PC-3 (cell line): ENCODE data around the gene MIP.

ENCODE experiments used
- EZH2 ChIP-seq: fragments of 300-600 bp; sonication (generic); IDR thresholded peaks from one replicate; pipeline ENCODE4 v1.6.1; 2017; ENCODE audit warnings: antibody characterized with exemption, mild to moderate bottlenecking, low read length; ENCODE audit not compliant: unreplicated experiment
- EZH2phosphoT487 ChIP-seq: fragments of 300-600 bp; sonication (generic); IDR thresholded peaks from 2 replicates; pipeline ENCODE4 v1.6.1; 2018; ENCODE audit warnings: mild to moderate bottlenecking, antibody characterized with exemption, low read length, borderline replicate concordance
- TF ChIP-seq, protein P1 (sequence below): fragments of 300-600 bp; sonication (generic); conservative IDR thresholded peaks from 2 replicates; pipeline ENCODE4 v1.5.1; 2017; ENCODE audit warnings: antibody characterized with exemption, low read depth, mild to moderate bottlenecking, low read length

GRCh38 chr12:56450241-56450640 lies 4.2 kb downstream of the MIP start:
- TF ChIP-seq, protein P1, sequence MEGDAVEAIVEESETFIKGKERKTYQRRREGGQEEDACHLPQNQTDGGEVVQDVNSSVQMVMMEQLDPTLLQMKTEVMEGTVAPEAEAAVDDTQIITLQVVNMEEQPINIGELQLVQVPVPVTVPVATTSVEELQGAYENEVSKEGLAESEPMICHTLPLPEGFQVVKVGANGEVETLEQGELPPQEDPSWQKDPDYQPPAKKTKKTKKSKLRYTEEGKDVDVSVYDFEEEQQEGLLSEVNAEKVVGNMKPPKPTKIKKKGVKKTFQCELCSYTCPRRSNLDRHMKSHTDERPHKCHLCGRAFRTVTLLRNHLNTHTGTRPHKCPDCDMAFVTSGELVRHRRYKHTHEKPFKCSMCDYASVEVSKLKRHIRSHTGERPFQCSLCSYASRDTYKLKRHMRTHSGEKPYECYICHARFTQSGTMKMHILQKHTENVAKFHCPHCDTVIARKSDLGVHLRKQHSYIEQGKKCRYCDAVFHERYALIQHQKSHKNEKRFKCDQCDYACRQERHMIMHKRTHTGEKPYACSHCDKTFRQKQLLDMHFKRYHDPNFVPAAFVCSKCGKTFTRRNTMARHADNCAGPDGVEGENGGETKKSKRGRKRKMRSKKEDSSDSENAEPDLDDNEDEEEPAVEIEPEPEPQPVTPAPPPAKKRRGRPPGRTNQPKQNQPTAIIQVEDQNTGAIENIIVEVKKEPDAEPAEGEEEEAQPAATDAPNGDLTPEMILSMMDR = no peak
- TF ChIP-seq EZH2 = no peak
- no peak for TF ChIP-seq EZH2phosphoT487
